ENCODE results near the gene HAL.
"Not testable (repeated sequence)": the region's sequence is repeated elsewhere in the genome, so short reads cannot be mapped to it uniquely, and the experiment has no call there.

Gene HAL

DNA sequence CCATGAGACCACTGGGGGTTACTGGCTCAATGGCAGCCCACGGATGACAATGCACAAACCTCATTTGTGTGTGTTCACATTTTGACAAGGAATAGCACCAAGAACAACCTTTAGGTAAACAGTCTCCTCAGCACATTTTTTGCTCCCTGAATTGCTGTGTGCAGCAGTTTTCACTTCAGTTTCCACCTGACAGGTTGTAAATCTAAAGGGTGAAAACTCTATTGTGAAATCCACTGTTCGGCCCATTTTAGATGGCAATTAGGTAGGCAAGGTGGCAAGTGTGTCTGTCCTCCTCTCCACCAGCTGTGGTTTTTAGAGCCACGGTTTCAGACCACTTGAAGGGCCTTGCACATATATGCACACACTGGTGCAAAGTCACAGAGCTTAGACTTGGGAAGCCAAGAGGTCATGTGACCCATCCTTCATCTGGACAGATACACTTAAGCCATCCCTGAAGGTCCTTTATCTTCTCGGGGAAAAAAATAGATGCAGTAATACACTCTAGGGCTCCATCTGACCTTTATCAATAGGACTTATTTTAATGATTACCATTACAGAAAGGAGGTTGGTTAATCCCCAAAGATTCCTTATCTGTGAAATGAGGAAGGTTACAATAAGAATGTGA lies 23.2 kb downstream of the HAL start:
- DNase-seq: no peak

DNA sequence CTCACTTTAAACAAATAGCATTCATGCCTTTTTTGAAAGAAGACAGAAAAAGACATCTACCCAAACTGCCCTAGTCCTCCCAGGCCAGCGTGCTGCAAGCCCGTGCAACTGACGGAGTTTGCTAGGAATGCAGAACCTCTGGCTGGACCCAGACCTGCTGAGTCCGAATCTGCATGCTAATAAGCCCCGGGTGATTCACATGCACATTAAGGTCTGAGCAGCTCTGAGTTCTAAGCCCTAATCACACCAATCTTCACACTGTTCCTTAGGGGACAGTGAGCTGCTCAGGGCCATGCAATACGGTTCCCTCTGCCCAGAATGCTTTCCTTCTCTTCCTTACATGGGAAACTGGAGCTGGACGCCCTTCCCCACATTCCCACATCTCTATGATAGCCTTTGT lies 25.2 kb downstream of the HAL start:
- no peak for DNase-seq

DNA sequence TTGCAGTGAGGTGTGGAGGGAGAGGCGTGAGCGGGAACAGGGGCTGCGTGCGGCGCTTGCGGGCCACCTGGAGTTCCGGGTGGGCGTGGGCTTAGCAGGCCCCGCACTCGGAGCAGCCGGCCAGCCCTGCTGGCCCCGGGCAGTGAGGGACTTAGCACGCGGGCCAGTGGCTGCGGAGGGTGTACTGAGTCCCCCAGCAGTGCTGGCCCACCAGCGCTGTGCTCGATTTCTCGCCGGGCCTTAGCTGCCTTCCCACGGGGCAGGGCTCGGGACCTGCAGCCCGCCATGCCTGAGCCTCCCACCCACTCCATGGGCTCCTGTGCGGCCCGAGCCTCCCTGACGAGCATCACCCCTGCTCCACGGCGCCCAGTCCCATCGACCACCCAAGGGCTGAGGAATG lies 27.0 kb downstream of the HAL start:
- not testable (repeated sequence) for DNase-seq

- DNase-seq: no peak
Observed at GRCh38 chr12:95967301-95967700, 28.8 kb downstream of the HAL start.

GRCh38 chr12:95966287-95966870 lies 29.8 kb downstream of the HAL start:
- no peak for DNase-seq

DNA sequence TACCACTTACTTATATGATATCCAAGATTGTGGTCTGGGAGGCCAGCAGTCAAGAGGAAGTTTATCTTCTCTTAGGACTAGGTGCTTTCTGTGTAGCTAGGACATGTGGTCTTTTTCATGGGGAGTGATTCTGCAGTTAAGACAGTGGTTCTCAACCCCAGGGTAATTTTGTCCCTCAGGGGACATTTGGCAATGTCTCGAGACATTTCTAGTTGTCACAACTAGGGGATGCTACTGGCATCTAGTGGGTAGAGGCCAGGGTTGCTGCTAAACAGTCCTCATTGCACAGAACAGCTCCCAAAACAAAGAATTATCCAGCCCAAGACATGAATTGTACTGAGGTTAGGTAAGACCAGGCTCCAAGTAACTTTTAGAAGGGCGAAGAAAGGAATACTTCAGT lies 33.0 kb downstream of the HAL start:
- DNase-seq: no peak

- no peak for DNase-seq
Observed at GRCh38 chr12:95962222-95962621, 33.9 kb downstream of the HAL start.

DNA sequence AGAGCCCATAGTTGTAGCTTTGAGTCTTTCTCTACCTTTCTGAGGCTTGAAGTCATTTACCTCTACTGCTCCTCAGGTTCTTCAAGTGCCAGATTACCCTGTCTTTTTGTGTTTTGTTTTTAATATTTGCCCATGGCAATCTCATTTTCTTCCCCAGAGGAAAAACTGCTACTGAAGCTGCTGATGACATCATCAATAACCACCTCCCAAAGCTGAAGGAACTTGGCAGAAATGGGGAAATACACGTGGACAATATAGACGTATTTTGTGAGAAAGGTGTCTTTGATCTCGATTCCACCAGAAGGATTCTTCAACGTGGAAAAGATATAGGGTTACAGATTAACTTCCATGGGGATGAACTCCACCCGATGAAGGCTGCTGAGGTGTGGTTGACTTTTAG lies 35.9 kb downstream of the HAL start:
- no peak for DNase-seq

DNA sequence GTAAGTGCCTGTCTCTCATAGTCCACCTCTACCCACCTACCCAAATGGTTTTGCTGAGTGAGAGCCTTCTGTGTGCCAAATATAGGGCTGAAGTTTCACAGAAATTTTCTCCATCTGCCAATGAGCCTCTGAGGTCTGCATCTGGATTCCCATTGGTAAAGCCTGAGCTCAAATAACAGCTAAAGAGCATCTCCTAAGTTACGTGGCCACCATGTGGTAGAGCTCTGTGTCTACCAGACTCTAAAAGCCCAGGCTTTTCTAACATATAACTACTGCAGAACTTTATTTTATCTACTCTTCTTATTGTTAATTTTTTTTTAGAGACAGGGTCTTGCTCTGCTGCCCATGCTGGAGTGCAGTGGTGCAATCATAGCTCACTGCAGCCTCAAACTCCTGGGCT lies 37.0 kb downstream of the HAL start:
- no peak for DNase-seq

DNA sequence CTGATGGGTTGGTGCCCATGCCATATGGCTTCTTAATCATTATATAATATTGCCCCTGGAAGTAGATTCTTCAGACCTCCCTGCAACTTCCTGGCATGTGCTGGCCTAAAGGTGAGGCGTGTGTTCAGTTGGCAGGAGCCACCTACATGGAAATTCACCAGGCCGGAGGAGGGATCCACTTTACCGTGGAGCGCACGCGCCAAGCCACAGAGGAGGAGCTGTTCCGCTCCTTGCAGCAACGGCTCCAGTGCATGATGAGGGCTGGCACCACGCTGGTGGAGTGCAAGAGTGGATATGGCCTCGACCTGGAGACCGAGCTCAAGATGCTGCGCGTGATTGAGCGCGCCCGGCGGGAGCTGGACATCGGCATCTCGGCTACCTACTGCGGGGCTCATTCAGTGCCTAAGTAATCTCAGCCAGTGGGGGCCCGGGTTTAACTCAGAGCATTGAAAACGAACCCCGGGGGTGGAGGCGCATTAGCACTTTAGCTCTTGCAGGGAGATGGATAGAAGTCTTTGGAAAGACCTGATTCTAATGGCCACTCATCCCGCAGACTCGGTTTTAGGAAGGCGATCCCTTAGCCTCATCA lies 39.5 kb downstream of the HAL start:
- no peak for DNase-seq

GRCh38 chr12:95955549-95956159 lies 40.5 kb downstream of the HAL start:
- no peak for DNase-seq

DNA sequence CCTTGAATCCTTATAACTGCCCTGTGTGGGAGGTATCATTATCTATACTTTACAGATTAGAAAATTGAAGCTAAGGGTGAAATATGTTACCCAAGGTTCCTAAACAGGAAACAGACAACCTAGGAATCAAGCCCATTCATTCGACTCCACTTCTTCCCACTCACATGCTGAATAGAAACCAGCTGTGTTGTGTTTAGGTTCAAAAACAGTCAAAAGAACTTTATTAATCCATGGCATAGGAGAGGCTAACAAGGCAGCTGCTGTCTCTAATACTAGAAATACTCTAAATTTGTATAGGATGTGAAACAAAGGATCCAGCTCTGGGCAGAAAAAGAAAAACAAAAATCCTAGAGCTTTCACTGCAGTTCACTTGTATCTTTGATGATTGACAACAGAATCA lies 43.1 kb downstream of the HAL start:
- DNase-seq: no peak

DNA sequence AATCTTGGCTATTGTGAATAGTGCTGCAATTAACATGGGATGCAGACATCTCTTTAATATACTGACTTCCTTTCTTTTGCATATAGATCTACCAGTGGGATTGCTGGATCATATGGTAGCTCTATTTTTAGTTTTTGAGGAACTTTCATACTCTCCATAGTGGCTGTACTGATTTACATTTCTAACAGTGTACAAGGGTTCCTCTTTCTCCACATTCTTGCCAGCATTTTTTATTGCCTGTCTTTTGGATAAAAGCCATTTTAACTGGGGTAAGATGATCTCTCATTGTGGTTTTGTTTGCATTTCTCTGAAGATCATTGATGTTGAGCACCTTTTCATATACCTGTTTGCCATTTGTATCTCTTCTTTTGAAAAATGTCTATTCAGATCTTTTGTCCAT lies 44.6 kb downstream of the HAL start:
- DNase-seq: no peak

- DNase-seq: no peak
Observed at GRCh38 chr12:95949477-95950206, 46.5 kb downstream of the HAL start.

DNA sequence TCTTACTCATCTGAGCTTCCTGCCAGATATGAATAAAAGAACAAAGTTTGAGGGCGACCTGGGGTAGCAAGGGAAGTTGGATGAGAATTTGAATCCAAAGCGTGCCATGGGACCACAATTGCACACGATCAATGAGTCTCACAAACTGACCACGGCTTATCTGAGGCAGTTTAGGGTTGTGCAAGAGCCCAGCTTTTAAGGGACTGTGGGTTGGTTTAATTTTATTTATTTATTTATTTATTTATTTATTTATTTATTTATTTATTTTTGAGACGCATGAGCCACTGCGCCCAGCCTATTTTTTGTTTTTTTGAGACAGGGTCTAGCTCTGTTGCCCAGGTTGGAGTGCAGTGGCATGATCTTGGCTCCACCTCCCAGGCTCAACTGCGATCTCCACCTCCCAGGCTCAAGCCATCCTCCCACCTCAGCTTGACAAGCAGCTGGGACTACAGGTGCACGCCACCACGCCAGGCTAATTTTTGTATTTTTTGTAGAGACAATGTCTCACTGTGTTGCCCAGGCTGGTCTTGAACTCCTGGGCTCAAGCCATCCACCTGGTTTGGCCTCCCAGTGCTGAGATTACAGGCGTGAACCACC lies 51.9 kb downstream of the HAL start:
- DNase-seq: no peak

DNA sequence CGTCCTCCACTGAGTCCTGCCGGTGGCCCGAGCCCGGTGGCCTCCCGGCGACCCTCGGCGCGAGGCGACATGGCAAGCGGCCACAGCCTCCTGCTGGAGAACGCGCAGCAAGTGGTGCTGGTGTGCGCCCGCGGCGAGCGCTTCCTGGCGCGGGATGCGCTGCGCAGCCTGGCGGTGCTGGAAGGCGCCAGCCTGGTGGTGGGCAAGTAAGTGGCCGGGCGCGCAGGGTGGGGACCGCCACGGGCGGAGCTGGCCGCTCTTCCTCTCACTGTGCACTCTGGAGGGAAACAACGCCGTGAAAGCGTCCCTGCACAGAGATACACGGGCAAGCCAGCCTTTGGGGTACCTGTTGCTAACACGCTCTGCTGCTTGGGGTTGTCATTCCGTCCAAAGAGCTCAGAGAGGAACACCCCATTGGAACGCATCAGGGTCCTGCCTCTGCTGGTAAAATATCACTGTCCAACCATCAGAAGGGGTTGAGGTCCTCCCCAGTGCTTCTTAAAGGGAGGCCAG lies 52.8 kb downstream of the HAL start, which contains the start of gene AMDHD1:
Gene AMDHD1 (plus strand): TSS at position 2 of the 513 bp plus-strand sequence. CDS start 68 bp downstream, at position 70.
- peak; percentile 72 for DNase-seq

DNA sequence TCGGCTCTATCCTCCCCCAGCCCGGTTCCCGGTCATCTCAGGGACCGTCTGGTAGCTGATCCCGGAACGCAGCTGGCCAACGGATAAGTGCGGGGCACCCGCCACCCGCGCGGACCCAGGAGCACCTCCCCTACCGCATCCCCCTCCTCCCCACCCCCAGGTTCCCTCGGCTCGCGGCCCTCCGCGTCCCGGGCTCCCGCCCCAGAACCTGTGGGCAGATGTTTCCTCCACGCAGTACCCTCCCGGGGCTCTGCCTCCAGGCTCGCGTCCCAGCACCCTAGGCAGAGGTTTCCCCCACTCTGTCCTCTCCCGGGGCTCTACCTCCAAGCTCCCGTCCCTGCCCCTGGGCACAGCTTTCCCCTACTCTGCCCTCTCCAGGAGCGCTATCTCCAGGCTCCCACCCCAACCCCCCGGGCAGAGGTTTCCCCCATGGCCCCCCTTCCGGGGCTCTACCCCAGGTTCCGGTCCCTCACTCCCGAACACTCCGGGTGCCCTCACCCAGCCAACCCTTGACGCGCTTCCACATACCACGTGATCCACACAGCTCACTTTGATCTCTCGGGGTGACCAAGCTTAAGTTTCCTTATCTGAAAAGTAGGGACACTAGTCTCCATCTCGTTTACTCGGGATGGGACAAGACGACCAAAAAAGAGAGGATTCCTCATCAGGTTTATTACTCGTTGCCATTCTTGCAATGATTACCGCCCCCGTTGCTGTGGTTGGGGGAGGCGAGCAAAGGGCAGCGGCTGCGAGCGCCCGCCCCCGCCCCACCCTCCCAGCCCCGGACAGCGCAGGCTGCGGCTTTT lies 53.4 kb downstream of the HAL start, which contains the start of gene CCDC38:
Gene CCDC38 (minus strand): TSS at position 91 of the 806 bp plus-strand sequence. CDS start 6,105 bp downstream, outside the sequence.
- DNase-seq: peak; percentile 85

- peak; percentile 22 for DNase-seq
Observed at GRCh38 chr12:95942101-95942523, 54.0 kb downstream of the HAL start.

- DNase-seq: no peak
Observed at GRCh38 chr12:95940514-95940913, 55.6 kb downstream of the HAL start.

Data from CD4-positive, alpha-beta T cell treated with Interleukin-17A for 4 hours (primary cell).